ENCODE measurements around the gene TBL3. TPM values are rescaled to one million over a fixed set of nuclear protein-coding genes. Genes with fewer than 3 reads are reported as not detected.

Gene TBL3
- total RNA-seq, 2 experiments from 2014 or later, result 12.7 to 15.5 TPM

DNA sequence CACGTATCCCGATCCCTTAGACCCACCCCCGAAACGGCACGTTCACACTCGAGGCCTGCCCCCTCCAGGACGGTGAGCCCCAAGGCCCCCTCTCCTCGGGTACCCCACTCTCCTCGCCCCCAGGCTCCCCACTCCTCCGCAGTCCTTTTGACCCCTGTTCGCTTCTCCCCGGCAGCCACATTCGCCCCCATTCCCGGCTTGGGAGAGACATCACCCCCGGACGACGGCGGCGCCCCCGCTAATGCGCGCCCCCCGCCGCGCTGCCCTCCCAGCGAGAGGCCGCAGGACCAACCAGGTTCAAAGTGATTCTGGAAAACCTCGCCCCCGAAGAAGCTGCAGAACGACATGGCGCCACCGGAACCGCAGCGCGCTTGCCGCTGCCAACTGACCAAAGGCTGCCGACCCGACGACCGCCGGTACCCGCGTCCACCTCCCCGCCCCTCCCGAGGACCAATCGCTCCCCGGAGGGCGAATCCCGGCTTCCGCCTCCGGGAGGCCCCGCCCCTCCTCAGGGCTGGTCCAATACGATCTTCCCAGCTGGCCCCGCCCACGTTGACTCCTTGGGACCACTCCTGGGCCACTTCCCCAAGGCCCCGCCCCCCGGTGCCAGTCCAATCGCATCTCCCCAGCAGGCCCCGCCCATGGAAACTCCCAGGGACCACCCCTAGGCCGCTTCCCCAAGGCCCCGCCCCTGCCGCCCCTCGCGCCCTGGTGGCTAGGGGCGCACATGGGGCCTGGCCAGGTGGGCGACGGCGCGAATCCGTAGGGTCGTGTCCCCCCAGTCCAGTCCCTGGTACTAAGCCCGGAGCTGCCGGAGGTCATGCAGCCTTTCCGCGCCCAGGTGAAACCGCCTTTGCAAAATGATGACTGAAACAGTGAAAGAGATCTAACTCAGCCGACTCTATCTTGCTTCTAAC, 28.8 kb upstream of the TBL3 start, which contains the start of gene MSRB1:
MSRB1 (minus strand) TSS at position 390 of the 917 bp plus-strand sequence; CDS start at position 347, 43 bp downstream.
- Histone ChIP-seq H3K9me3 (ENCODE audit: control insufficient read depth in 1 of 2, insufficient read depth in 1 of 2, low read length in 2 of 2) (no peaks in the 10 kb centered on the region), H3K27me3 (ENCODE audit: control insufficient read depth in 1 of 2, insufficient read depth in 2 of 2, low read length in 2 of 2) (no peaks in the 10 kb centered on the region), H3K4me1 (ENCODE audit: insufficient read depth, low read length) (peaks cover 28% of the 10 kb centered on the region), H3K36me3 (ENCODE audit: insufficient read depth, low read length) (peaks cover 20% of the 10 kb centered on the region), H3K27ac (ENCODE audit: low read depth in 1 of 2, low read length in 2 of 2) (peak within 1 kb of the TSS; percentile 40 to 43), H3K4me3 (ENCODE audit: low read length) (peak within 1 kb of the TSS; percentile 92)
- ATAC-seq (ENCODE audit: poor library complexity) (peak; percentile 99), DNase-seq (peak; percentile 97 to 100 (median 99))
- Mint-ChIP-seq H3K4me1 (ENCODE audit: low read depth) (peaks cover 18% of the 10 kb centered on the region), H3K27me3 (no peaks in the 10 kb centered on the region), H3K27ac (peak within 1 kb of the TSS; percentile 47), H3K36me3 (ENCODE audit: low read depth) (peaks cover 13% of the 10 kb centered on the region), H3K4me3 (peak within 1 kb of the TSS; percentile 93), H3K9me3 (no peaks in the 10 kb centered on the region)
- POLR2A ChIA-PET, result interaction anchor here (0.7 to 1.6 kb wide), 7 partner anchors 9 to 212 kb away, joined by 3 to 23 read pairs (median 4); partner anchors contain the start of genes FAHD1, HAGH, RPS2 and TBL3
- CTCF ChIA-PET, result interaction anchor here (1.2 kb wide), 1 partner anchor 65 kb away, joined by 3 read pairs; no protein-coding TSS in a partner anchor
- TF ChIP-seq, protein P1, sequence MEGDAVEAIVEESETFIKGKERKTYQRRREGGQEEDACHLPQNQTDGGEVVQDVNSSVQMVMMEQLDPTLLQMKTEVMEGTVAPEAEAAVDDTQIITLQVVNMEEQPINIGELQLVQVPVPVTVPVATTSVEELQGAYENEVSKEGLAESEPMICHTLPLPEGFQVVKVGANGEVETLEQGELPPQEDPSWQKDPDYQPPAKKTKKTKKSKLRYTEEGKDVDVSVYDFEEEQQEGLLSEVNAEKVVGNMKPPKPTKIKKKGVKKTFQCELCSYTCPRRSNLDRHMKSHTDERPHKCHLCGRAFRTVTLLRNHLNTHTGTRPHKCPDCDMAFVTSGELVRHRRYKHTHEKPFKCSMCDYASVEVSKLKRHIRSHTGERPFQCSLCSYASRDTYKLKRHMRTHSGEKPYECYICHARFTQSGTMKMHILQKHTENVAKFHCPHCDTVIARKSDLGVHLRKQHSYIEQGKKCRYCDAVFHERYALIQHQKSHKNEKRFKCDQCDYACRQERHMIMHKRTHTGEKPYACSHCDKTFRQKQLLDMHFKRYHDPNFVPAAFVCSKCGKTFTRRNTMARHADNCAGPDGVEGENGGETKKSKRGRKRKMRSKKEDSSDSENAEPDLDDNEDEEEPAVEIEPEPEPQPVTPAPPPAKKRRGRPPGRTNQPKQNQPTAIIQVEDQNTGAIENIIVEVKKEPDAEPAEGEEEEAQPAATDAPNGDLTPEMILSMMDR (IDR thresholded peaks at IDR 0.05), result no peak
- intact Hi-C loops (cut with DNase I, micrococcal nuclease), result loop anchor here (5.0 kb wide), 3 partner anchors 49 to 176 kb away; partner anchors contain the start of genes NUBP2 (in 1 of the 2) and SPSB3 (in 1 of the 2)

DNA sequence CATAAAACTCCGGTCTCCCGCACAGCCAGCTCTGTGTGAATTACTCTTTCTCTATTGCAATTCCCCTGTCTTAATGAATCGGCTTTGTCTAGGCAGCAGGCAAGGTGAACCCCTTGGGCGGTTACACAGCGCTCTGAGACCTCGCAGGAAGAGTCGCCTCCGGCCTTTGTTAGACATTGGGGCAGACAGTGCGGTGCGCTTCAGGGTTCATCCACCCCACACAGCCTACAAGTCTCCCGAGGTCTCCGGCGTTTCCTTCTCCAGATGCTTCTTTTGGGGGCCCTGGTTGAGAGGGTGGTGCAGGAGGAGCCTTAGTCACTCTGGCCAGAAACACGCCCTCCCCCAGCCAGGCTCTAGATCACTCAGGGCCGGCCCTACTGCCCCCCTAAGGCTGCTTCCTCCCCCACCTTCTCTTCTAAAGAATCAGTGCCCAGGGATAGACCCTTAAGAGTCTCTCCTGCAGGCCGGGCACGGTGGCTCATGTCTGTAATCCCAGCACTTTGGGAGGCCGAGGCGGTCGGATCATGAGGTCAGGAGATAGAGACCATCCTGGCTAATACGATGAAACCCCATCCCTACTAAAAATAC, 27.1 kb upstream of the TBL3 start:
- H3K36me3 ChIP-seq (ENCODE audit: insufficient read depth, low read length), result peaks cover 6% of the 10 kb centered on the region
- H3K4me1 Mint-ChIP-seq (ENCODE audit: low read depth), result peaks cover 18% of the 10 kb centered on the region
- peaks cover 7% of the 10 kb centered on the region for H3K36me3 Mint-ChIP-seq (ENCODE audit: low read depth)
- no peak overlapping the region for H3K4me3 ChIP-seq (ENCODE audit: low read length)
- H3K27me3 Mint-ChIP-seq, result no peaks in the 10 kb centered on the region
- no peaks in the 10 kb centered on the region for H3K27me3 ChIP-seq (ENCODE audit: control insufficient read depth in 1 of 2, insufficient read depth in 2 of 2, low read length in 2 of 2)
- CTCF ChIA-PET, result interaction anchor here (0.7 kb wide), 1 partner anchor 61 kb away, joined by 4 read pairs; no protein-coding TSS in a partner anchor
- POLR2A ChIA-PET, result no interaction called here
- ATAC-seq (ENCODE audit: poor library complexity) (no peak), DNase-seq (no peak)
- TF ChIP-seq, protein P1 (IDR thresholded peaks at IDR 0.05), result no peak
- intact Hi-C loops (cut with DNase I, micrococcal nuclease), result loop anchor here (5.0 kb wide), 3 partner anchors 48 to 177 kb away; partner anchors contain the start of genes NUBP2 (in 1 of the 2) and SPSB3 (in 1 of the 2)
- H3K9me3 ChIP-seq (ENCODE audit: control insufficient read depth in 1 of 2, insufficient read depth in 1 of 2, low read length in 2 of 2), result no peaks in the 10 kb centered on the region
- no peak overlapping the region for H3K27ac Mint-ChIP-seq
- H3K9me3 Mint-ChIP-seq, result no peaks in the 10 kb centered on the region
- H3K4me1 ChIP-seq (ENCODE audit: insufficient read depth, low read length), result peaks cover 28% of the 10 kb centered on the region
- no peak overlapping the region for H3K27ac ChIP-seq (ENCODE audit: low read depth in 1 of 2, low read length in 2 of 2)
- H3K4me3 Mint-ChIP-seq, result peak overlapping the region; percentile 69

DNA sequence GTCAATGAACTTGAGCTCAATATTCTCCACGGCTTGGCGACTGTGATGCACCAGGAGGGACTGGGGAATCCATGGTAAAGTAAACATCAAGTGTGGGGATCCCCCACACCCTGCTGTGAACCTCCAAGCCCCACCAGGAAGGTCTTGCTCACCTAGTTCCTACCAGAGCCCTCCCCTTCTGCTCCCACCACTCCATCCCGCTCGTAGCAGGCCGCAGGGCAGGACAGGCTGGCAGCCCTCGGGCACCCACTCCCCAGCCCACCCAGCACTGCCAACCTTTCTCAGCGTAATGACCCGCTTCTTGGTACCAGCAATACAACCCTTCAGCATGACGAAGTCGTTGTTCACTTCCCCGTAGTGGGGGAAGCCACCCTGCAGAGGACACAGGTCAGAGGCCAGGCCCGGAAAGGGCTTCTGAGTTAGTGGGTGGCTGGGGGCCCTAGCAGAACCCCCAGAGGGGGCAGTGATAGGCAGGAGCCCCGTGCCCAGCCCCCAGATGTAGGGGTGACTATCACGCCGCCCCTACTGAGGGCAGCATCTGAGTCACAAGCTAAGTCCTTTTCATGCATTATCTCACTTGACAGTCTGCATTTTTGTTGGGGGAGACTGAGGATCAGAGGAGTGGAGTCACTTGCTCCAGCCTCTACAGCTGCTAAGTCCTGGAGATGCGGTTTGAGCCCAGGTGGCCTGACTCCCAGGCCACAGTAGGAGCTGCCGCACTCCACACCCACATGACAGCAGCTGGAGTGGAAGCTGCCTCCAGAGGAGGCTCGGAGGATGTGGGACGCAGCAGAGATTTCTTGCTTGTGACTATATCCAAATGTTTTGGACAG, 26.1 kb upstream of the TBL3 start:
- Mint-ChIP-seq H3K27ac (no peak overlapping the region), H3K9me3 (no peaks in the 10 kb centered on the region), H3K4me1 (ENCODE audit: low read depth) (peaks cover 18% of the 10 kb centered on the region), H3K36me3 (ENCODE audit: low read depth) (peaks cover 7% of the 10 kb centered on the region), H3K4me3 (no peak overlapping the region), H3K27me3 (no peaks in the 10 kb centered on the region)
- POLR2A ChIA-PET, result no interaction called here
- H3K27me3 ChIP-seq (ENCODE audit: control insufficient read depth in 1 of 2, insufficient read depth in 2 of 2, low read length in 2 of 2), result no peaks in the 10 kb centered on the region
- no peaks in the 10 kb centered on the region for H3K9me3 ChIP-seq (ENCODE audit: control insufficient read depth in 1 of 2, insufficient read depth in 1 of 2, low read length in 2 of 2)
- peaks cover 28% of the 10 kb centered on the region for H3K4me1 ChIP-seq (ENCODE audit: insufficient read depth, low read length)
- intact Hi-C loops (cut with DNase I, micrococcal nuclease), result no loop called here
- no peaks in the 10 kb centered on the region for H3K36me3 ChIP-seq (ENCODE audit: insufficient read depth, low read length)
- no peak overlapping the region for H3K27ac ChIP-seq (ENCODE audit: low read depth in 1 of 2, low read length in 2 of 2)
- CTCF ChIA-PET, result no interaction called here
- no peak for ATAC-seq (ENCODE audit: poor library complexity)
- peak in 1 of 14 experiments; percentile 32 for DNase-seq
- TF ChIP-seq, protein P1 (IDR thresholded peaks at IDR 0.05), result no peak
- H3K4me3 ChIP-seq (ENCODE audit: low read length), result no peak overlapping the region

Data from CD4-positive, alpha-beta T cell (primary cell).